ENCODE measurements around the gene GCNT1.
A peak's percentile ranks its signal among the peaks of the same experiment; 100 is the strongest.

The GCNT1 gene

DNA sequence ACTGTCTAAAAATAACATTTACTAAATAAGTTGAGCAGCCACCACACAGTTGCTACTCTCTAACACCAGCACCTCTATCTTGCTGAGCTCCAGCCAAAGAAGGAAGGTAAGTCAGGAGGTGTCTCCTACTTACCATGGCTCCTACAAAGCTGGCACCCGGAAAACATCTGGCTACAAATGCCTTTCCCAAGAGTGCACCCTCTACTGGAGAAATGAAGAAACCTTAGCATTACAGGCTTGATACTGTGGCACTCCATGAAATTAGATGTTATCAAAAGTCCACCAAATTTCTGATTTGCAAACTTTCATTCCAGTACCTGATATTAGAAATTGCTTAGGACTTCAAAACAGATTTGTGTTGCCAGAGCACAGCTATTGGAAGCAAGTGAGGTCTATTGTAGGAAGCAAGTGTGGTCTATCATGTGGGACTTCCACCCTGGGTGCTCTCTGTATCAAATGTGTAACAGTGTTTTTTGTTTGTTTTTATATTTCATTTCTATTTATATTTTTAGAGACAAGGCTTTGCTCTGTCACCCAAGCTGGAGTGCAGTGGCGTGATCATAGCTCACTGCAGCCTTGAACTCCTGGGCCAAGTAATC is 39.1 kb upstream of the GCNT1 start:
- no peak for DNase-seq (ENCODE audit: low read depth)
- peak; percentile 57 for TF ChIP-seq CTCF (IDR thresholded peaks at IDR 0.05; ENCODE audit: control insufficient read depth, extremely low read depth, insufficient read depth)
- H3K4me3 ChIP-seq (ENCODE audit: low read depth, low read length) = no peak overlapping the region

GRCh38 chr9:76423216-76424177 is 35.5 kb upstream of the GCNT1 start:
- no peak overlapping the region for H3K4me3 ChIP-seq (ENCODE audit: low read depth, low read length)
- DNase-seq (ENCODE audit: low read depth) = peak; percentile 70
- no peak for TF ChIP-seq CTCF (IDR thresholded peaks at IDR 0.05; ENCODE audit: control insufficient read depth, extremely low read depth, insufficient read depth)

DNA sequence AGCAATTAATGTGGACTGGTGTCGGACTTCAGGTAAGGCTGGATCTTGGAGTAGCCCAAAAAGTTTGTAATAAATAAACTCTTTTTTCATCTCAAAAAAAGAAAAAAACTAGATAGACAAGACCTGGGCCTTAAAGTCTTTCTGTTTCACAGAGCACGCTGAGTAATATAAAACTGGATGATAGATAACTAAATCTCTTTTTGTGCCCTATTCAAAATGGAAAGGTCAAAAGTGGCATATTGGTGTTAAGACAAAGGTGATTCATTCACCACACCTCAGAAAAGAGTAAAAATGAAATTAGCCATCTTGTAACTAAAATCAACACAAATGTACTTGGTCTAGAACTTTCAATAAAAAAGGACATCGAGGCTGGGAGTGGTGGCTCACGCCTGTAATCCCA is 34.5 kb upstream of the GCNT1 start:
- no peak for TF ChIP-seq CTCF (IDR thresholded peaks at IDR 0.05; ENCODE audit: control insufficient read depth, extremely low read depth, insufficient read depth)
- no peak for DNase-seq (ENCODE audit: low read depth)
- no peak overlapping the region for H3K4me3 ChIP-seq (ENCODE audit: low read depth, low read length)

DNA sequence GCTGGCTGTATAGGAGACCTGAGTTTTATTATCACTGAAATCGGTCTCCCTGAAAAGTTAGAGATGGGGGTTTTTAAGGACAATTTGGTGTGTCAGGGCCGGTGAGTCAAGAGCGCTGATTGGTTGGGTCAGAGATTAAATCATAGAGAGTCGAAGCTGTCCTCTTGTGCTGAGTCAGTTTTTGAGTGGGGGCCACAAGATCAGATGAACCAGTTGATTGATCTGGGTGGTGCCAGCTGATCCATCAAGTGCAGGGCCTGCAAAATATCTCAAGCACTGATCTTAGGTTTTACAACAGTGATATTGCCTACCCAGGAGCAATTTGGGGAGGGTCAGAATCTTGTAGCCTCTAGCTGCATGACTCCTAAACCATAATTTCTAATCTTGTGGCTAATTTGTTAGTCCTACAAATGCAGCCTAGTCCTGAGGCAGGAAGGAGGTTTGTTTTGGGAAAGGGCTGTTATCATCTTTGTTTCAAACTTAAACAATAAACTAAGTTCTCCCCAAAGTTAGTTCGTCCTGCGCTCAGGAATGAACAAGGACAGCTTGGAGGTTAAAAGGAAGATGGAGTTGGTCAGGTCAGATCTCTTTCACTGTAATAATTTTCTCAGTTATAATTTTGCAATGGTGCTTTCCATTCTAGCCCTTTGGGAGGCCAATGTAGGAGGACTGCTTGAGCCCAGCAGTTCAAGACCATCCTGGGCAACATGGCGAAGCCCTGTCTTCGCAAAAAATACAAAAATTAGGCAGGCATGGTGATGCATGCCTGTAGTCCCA is 33.1 kb upstream of the GCNT1 start:
- no peak overlapping the region for H3K4me3 ChIP-seq (ENCODE audit: low read depth, low read length)
- no peak for TF ChIP-seq CTCF (IDR thresholded peaks at IDR 0.05; ENCODE audit: control insufficient read depth, extremely low read depth, insufficient read depth)

DNA sequence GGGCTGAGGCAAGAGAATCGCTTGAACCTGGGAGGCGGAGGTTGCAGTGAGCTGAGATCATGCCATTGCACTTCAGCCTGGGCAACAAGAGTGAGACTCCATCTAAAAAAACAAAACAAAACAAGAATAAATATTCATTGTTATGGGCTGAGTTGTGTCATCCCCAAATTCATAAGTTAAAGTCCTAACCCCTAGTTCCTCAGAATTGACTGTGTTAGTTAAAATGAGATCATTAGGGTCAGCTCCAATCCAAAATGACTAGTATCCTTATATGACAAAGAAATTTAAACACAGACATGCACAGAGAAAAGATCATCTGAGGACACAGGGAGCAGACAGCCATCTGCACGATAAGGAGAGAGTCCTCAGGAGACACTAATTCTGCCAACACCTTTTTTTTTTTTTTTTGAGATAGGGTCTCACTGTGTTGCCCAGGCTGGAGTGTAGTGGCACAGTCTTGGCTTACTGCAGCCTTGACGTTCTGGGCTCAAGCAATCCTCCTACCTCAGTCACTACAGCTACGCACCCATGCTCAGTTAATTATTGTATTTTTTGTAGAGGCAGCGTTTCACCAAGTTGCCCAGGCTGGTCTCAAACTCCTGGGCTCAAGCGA is 32.1 kb upstream of the GCNT1 start:
- no peak overlapping the region for H3K4me3 ChIP-seq (ENCODE audit: low read depth, low read length)
- no peak for DNase-seq (ENCODE audit: low read depth)
- TF ChIP-seq CTCF (IDR thresholded peaks at IDR 0.05; ENCODE audit: control insufficient read depth, extremely low read depth, insufficient read depth) = no peak

More for the DNA sequence above, 33.1 kb upstream of the GCNT1 start:
- no peak for DNase-seq (ENCODE audit: low read depth)

GRCh38 chr9:76431601-76432000 is 27.4 kb upstream of the GCNT1 start:
- no peak for TF ChIP-seq CTCF (IDR thresholded peaks at IDR 0.05; ENCODE audit: control insufficient read depth, extremely low read depth, insufficient read depth)
- DNase-seq (ENCODE audit: low read depth) = no peak

More at GRCh38 chr9:76431601-76432000, 27.4 kb upstream of the GCNT1 start:
- no peak overlapping the region for H3K4me3 ChIP-seq (ENCODE audit: low read depth, low read length)

All from LNCaP clone FGC (cell line).